IPS-18a (cell line): ENCODE results near the gene UBXN2A.
"Not testable (repeated sequence)": the region's sequence is repeated elsewhere in the genome, so short reads cannot be mapped to it uniquely, and the experiment has no call there.

Experiments used
- H3K27ac ChIP-seq: one replicate; pipeline ENCODE4 v1.5.1; 2013; ENCODE audit warnings: low read length
- H3K27me3 ChIP-seq: one replicate; pipeline ENCODE4 v1.6.1; 2013; ENCODE audit warnings: mild to moderate bottlenecking, low read length; ENCODE audit not compliant: control insufficient read depth, insufficient read depth
- H3K36me3 ChIP-seq: one replicate; pipeline ENCODE4 v1.6.1; 2013; ENCODE audit warnings: low read depth, low read length; ENCODE audit not compliant: control insufficient read depth
- H3K4me1 ChIP-seq: one replicate; pipeline ENCODE4 v1.6.1; 2013; ENCODE audit warnings: low read depth, low read length; ENCODE audit not compliant: control insufficient read depth
- H3K4me3 ChIP-seq: one replicate; pipeline ENCODE4 v1.5.1; 2013; ENCODE audit warnings: low read length
- H3K9ac ChIP-seq: one replicate; pipeline ENCODE4 v1.6.1; 2013; ENCODE audit warnings: mild to moderate bottlenecking, low read length, moderate library complexity
- H3K9me3 ChIP-seq: one replicate; pipeline ENCODE4 v1.6.1; 2013; ENCODE audit warnings: low read depth, low read length; ENCODE audit not compliant: control insufficient read depth

UBXN2A gene

DNA sequence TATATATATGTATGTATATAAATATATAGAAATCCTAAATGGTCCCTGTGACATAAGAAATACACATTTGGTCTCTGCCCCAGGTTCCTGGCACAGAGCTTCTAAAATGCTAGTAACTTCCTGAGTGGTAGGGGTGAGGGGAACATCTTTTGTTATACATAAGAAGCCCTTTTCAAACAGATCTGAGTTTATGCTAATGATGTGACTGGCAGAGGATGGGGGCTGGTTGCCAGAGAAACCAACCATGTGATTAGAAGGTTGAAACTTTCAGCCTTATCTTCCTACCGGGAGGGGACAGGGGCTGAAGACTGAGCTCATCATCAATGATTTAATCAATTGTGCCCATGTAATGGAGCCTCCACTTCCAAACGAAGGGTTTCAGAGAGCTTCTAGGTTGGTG lies 86.0 kb downstream of the UBXN2A start:
- peaks cover 27% of the 10 kb centered on the region for H3K36me3 ChIP-seq
- no peaks in the 10 kb centered on the region for H3K9me3 ChIP-seq
- H3K27ac ChIP-seq, result peak overlapping the region; percentile 90
- no peaks in the 10 kb centered on the region for H3K27me3 ChIP-seq
- H3K4me3 ChIP-seq, result peak overlapping the region; percentile 49
- peaks cover 30% of the 10 kb centered on the region for H3K4me1 ChIP-seq
- peak overlapping the region; percentile 39 for H3K9ac ChIP-seq

DNA sequence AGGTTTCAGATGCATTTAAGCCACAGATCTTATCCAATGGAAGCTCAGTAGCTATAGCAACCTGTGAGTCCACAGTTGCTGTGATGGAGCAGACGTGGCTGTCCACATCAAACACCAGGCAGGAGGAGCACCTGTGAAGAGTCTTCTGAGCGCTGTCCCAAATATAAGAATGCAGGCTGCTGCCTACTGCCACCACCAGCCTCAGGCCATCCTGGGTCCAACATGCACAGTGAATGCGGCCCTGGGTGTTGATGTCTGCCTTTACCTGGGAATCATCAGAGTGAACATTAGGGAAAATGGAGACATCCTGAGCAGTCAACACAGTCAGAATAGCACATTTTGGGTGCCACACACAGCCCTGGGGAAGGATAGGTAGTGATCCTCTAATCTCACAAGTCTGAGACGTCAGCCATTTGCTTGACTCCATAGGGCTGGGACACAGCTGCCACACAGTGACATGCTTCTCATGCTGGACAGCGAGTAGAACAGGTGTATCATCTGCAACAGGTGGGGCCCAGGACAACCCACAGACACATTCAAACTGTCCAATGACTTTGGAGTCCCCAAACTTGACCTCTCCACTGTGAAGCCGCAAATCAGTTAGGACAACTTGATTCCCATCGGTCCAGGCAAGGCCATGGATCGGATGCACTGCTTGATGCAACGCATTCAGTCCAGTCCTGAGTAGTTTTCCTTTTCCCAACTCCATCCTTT lies 98.7 kb downstream of the UBXN2A start:
- Histone ChIP-seq H3K4me3 (no peak overlapping the region), H3K27ac (no peak overlapping the region), H3K36me3 (peaks cover 35% of the 10 kb centered on the region), H3K9me3 (no peaks in the 10 kb centered on the region), H3K4me1 (no peaks in the 10 kb centered on the region), H3K9ac (no peak overlapping the region), H3K27me3 (no peaks in the 10 kb centered on the region)

DNA sequence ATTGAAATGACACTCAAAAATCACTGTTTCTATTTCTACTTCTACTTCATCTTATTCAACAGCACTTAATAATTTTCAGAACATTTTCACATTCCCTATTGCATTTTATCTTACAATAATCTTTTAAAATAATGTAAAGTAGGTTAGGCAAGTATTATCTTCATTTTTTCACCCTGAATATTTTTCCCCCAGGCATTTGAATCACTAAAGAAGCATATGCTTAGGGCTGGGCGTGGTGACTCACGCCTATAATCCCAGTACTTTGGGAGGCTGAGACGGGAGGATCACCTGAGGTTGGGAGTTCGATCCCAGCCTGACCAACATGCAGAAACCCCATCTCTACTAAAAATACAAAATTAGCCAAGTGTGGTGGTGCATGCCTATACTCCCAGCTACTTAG lies 100.2 kb downstream of the UBXN2A start:
- Histone ChIP-seq H3K27me3 (no peaks in the 10 kb centered on the region), H3K4me3 (no peak overlapping the region), H3K36me3 (peaks cover 35% of the 10 kb centered on the region), H3K9ac (no peak overlapping the region), H3K27ac (no peak overlapping the region), H3K4me1 (no peaks in the 10 kb centered on the region), H3K9me3 (no peaks in the 10 kb centered on the region)

DNA sequence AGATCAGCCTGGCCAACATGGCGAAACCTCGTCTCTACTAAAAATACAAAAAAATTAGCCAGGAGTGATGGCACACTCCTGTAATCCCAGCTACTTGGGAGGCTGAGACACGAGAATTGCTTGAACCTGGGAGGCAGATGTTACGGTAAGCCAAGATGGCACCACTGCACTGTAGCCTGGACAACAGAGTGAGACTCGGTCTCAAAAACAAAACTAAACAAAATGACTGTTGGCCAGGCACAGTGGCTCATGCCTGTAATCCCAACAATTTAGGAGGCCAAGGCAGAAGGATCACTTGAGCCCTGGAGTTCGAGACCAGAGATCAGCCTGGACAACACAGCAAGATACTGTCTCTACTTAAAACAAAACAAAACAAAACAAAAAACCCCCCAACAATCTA lies 102.9 kb downstream of the UBXN2A start:
- not testable (repeated sequence) for H3K27ac ChIP-seq, H3K4me3 ChIP-seq, H3K27me3 ChIP-seq, H3K9me3 ChIP-seq, H3K4me1 ChIP-seq, H3K9ac ChIP-seq
- H3K36me3 ChIP-seq, result peaks cover 18% of the 10 kb centered on the region

DNA sequence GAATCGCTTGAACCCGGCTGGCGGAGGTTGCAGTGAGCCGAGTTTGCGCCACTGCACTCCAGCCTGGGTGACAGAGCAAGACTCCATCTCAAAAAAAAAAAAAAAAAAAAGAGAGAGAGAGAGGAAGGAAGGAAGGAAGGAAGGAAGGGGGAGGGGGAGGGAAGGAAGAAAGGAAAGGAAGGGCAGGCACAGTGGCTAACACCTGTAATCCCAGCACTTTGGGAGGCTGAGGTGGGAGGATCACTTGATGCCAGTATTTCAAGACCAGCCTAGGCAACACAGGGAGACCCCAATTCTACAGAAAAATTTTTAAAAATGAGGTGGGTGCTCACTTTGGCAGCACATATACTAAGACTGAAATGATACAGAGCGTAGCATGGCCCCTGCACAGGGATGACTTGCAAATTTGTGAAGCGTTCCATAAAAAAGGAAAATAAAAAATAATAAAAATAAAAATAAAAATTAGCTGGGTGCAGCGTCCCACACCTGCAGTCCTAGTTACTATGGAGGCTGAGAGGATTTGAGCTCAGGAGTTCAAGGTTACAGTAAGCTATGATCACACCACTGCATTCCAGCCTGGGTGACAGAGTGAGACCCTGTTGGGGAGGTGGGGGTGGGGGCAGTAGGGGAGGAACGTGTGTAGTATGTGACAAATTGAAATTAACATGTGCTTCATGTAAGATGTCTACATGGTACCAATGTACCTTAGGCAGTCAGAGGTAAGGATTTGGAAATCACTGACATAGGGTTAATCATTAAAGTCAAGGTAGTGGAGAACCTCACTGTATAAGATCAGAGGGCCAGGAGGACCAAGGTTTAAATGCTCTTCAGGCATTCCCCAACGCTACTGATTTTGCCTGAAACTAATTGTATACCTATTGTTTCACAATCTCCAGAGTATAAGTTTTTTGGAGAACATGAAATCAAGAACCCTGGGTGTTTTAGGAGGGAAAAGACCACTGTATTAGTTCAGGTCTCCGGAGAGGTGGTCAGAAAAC lies 105.5 kb downstream of the UBXN2A start:
- Histone ChIP-seq H3K9ac (peak overlapping the region; percentile 46), H3K4me3 (peak overlapping the region; percentile 78), H3K27ac (no peak overlapping the region)

DNA sequence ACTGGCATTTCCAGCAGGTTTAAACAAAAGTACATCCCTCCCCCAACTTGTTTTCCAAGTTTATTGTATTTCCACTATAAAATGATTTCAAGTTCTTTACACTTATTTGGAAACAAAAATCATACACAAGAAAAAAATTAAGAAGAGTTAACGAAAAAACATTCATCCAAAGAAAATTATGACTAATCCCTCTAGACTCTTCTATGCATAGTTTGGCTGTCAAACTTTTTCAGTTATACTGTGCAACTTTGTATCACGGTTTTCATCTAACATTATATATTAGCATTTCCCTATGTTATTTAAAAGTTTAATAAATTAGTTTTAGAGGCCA lies 106.3 kb downstream of the UBXN2A start:
- H3K9me3 ChIP-seq, result no peaks in the 10 kb centered on the region
- H3K27me3 ChIP-seq, result no peaks in the 10 kb centered on the region
- peaks cover 6% of the 10 kb centered on the region for H3K4me1 ChIP-seq
- H3K36me3 ChIP-seq, result no peaks in the 10 kb centered on the region
- H3K4me3 ChIP-seq, result peak overlapping the region; percentile 78
- peak overlapping the region; percentile 46 for H3K9ac ChIP-seq
- H3K27ac ChIP-seq, result no peak overlapping the region

More for the DNA sequence above, 105.5 kb downstream of the UBXN2A start:
- Histone ChIP-seq H3K4me1 (peaks cover 6% of the 10 kb centered on the region), H3K9me3 (no peaks in the 10 kb centered on the region), H3K36me3 (no peaks in the 10 kb centered on the region), H3K27me3 (no peaks in the 10 kb centered on the region)

DNA sequence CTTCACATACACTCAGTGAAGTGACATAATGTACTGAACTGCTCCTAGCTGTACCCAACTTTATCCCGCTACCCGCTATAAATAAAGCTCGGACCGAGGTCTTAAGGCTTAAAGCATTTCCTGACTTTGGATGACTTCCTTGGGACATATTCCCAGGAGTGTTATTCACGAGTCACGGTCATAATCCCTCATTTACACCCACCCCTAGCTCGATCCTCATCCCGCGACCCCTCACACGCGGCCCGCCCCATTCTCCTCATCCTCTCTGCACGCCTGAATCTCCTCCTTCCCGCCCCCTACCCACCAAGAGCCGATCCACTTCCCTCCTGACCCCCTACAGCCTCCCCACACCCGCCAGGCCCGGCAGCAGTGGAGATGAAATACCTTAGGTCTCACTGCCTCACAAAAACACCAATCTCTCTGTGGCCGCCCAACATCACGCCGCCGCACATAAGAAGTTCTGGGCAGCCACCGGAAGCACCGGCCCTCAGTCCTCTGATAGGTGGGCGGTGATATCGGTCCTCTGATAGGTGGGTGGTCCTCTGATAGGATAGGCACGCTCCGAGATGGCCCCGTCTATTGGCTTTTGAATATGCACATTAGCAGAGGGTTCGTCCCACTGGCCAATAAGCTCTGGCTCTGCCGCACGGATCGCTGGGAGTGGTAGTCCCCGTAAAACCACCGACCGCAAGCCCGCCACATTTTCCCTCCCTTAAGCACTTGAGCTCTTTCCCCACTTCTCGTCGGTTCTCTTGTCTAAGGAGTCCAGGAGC lies 106.9 kb downstream of the UBXN2A start, which contains the start of gene WDCP:
WDCP (minus strand) TSS at position 462 of the 773 bp plus-strand sequence. CDS start 7,897 bp downstream, outside the sequence.
- Histone ChIP-seq H3K36me3 (no peaks in the 10 kb centered on the region), H3K27ac (no peak within 1 kb of the TSS), H3K9me3 (no peaks in the 10 kb centered on the region), H3K27me3 (no peaks in the 10 kb centered on the region), H3K4me3 (peak within 1 kb of the TSS; percentile 78), H3K4me1 (peaks cover 6% of the 10 kb centered on the region), H3K9ac (peak within 1 kb of the TSS; percentile 46)

DNA sequence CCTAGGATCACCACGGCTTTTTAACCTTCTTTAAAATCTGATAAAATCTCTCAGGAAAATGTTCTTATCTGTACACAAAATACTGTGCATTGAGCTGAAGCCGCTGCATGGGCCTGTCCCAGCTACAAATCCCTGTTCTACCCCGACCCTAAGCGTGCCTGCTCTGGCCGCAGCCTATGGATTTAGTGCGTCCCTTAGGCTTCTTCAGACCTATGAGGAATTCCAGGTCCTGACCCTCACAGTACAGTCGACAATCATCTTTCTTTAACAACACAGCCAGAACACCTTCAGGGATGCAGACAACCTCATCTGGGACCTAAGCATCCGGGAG lies 107.4 kb downstream of the UBXN2A start:
- H3K9ac ChIP-seq, result no peak overlapping the region
- no peaks in the 10 kb centered on the region for H3K27me3 ChIP-seq
- no peak overlapping the region for H3K27ac ChIP-seq
- peak overlapping the region; percentile 78 for H3K4me3 ChIP-seq
- no peaks in the 10 kb centered on the region for H3K9me3 ChIP-seq
- no peaks in the 10 kb centered on the region for H3K36me3 ChIP-seq
- H3K4me1 ChIP-seq, result peaks cover 6% of the 10 kb centered on the region

DNA sequence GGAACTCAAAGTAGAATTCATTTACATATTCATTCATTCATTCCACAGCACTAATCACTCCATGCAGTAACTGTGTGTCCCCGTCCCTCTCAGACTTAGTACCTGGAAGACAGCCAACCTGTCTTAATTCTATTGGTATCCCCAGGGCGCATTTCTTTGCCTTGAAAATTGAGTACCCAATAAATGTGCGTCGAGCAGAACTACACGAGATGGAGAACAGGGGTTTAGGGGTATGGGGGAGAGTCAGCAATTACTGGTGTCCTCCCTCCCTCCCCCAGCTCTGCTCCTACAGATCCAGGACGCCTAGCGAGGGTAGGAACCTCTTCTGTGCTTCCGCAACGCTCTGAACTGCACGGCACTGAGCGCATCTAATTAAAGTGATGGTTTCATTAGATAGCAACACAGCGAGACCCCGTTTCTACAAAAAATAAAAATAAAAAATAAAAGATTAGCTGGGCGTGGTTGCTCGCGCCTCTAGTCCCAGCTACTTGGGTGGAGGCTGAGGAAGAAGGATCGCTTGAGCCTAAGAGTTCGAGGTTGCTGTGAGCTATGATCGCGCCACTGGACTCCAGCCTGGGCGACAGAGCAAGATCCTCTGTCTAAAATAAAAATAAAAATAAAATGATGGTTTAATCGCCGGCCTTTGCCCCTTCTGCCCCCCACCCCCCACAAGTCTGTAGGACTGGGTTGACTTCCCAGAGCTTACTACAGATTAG lies 108.7 kb downstream of the UBXN2A start:
- H3K27ac ChIP-seq, result no peak overlapping the region
- no peak overlapping the region for H3K9ac ChIP-seq
- H3K27me3 ChIP-seq, result no peaks in the 10 kb centered on the region
- peaks cover 6% of the 10 kb centered on the region for H3K4me1 ChIP-seq
- H3K4me3 ChIP-seq, result peak overlapping the region; percentile 77
- H3K9me3 ChIP-seq, result no peaks in the 10 kb centered on the region
- H3K36me3 ChIP-seq, result no peaks in the 10 kb centered on the region

DNA sequence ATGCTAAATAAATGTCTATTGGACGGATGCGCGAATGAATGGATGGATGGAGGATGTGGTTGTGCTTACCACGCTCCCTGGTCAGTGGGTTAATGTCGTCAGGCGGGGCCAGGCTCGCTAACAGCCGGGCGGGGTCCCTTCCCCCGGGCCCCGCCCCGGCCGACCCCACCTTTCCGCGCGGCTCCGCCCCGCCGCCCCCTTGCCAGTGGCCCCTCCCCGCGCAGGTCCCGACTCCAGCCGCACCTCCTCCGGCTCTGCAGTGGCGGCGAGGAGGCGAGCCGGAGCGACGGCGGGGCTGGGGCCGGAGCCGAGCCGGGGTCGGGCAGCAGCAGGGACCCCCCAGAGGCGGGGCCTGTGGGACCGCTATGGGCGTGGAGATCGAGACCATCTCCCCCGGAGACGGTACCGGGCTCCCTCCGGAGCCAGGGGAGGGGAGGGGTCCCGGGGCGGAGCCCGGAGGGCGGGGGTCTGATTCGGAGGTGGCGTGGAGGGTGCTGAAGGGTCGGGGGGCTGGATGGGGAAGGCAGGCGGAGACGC lies 109.3 kb downstream of the UBXN2A start, which contains the start of gene FKBP1B:
FKBP1B (plus strand) TSS at position 257 of the 537 bp plus-strand sequence; CDS start at position 366, 109 bp downstream.
- Histone ChIP-seq H3K27me3 (no peaks in the 10 kb centered on the region), H3K4me1 (peaks cover 6% of the 10 kb centered on the region), H3K36me3 (peaks cover 3% of the 10 kb centered on the region), H3K9ac (peak within 1 kb of the TSS; percentile 51), H3K9me3 (no peaks in the 10 kb centered on the region), H3K4me3 (peak within 1 kb of the TSS; percentile 77), H3K27ac (no peak within 1 kb of the TSS)
